ENCODE results near the gene AKAP10.

The AKAP10 gene

GRCh38 chr17:19945009-19945626 lies 32.5 kb downstream of the AKAP10 start:
- H3K36me3 ChIP-seq (ENCODE audit: control insufficient read depth, insufficient read depth, low read length), result peaks cover 21% of the 10 kb centered on the region
- WGBS, 2 experiments, result 87 to 88% methylated on average over 1 to 2 of the region's 2 CpGs
- no peak overlapping the region for H3K27ac ChIP-seq (ENCODE audit: insufficient read depth, low read depth, low read length, poor library complexity, severe bottlenecking)
- H3K4me3 ChIP-seq (ENCODE audit: insufficient read depth, low read depth, low read length), result no peak overlapping the region
- H3K9me3 ChIP-seq (ENCODE audit: control insufficient read depth, low read length), result no peaks in the 10 kb centered on the region
- H3K27me3 ChIP-seq (ENCODE audit: control insufficient read depth, insufficient read depth, low read length, poor library complexity, severe bottlenecking), result no peaks in the 10 kb centered on the region
- H3K4me1 ChIP-seq (ENCODE audit: control insufficient read depth, insufficient read depth, low read length), result peaks cover 9% of the 10 kb centered on the region

- Histone ChIP-seq H3K27me3 (ENCODE audit: control insufficient read depth, insufficient read depth, low read length, poor library complexity, severe bottlenecking) (no peaks in the 10 kb centered on the region), H3K9me3 (ENCODE audit: control insufficient read depth, low read length) (no peaks in the 10 kb centered on the region), H3K27ac (ENCODE audit: insufficient read depth, low read depth, low read length, poor library complexity, severe bottlenecking) (no peak overlapping the region), H3K4me3 (ENCODE audit: insufficient read depth, low read depth, low read length) (no peak overlapping the region), H3K4me1 (ENCODE audit: control insufficient read depth, insufficient read depth, low read length) (peaks cover 4% of the 10 kb centered on the region), H3K36me3 (ENCODE audit: control insufficient read depth, insufficient read depth, low read length) (peaks cover 33% of the 10 kb centered on the region)
Observed at GRCh38 chr17:19943599-19943998, 34.0 kb downstream of the AKAP10 start.

- 85 to 88% methylated on average over 5 of the region's 5 CpGs for WGBS, 2 experiments
- Histone ChIP-seq H3K27me3 (ENCODE audit: control insufficient read depth, insufficient read depth, low read length, poor library complexity, severe bottlenecking) (no peaks in the 10 kb centered on the region), H3K9me3 (ENCODE audit: control insufficient read depth, low read length) (no peaks in the 10 kb centered on the region), H3K4me3 (ENCODE audit: insufficient read depth, low read depth, low read length) (no peak overlapping the region), H3K27ac (ENCODE audit: insufficient read depth, low read depth, low read length, poor library complexity, severe bottlenecking) (no peak overlapping the region), H3K36me3 (ENCODE audit: control insufficient read depth, insufficient read depth, low read length) (peaks cover 33% of the 10 kb centered on the region), H3K4me1 (ENCODE audit: control insufficient read depth, insufficient read depth, low read length) (peaks cover under 1% of the 10 kb centered on the region)
Observed at GRCh38 chr17:19943026-19943425, 34.6 kb downstream of the AKAP10 start.

GRCh38 chr17:19940722-19941464 lies 36.7 kb downstream of the AKAP10 start:
- WGBS, 2 experiments, result 89 to 91% methylated on average over 3 of the region's 4 CpGs

GRCh38 chr17:19939993-19940721 lies 37.5 kb downstream of the AKAP10 start:
- Histone ChIP-seq H3K27ac (ENCODE audit: insufficient read depth, low read depth, low read length, poor library complexity, severe bottlenecking) (no peak overlapping the region), H3K36me3 (ENCODE audit: control insufficient read depth, insufficient read depth, low read length) (peaks cover 30% of the 10 kb centered on the region), H3K4me1 (ENCODE audit: control insufficient read depth, insufficient read depth, low read length) (no peaks in the 10 kb centered on the region), H3K27me3 (ENCODE audit: control insufficient read depth, insufficient read depth, low read length, poor library complexity, severe bottlenecking) (no peaks in the 10 kb centered on the region), H3K9me3 (ENCODE audit: control insufficient read depth, low read length) (no peaks in the 10 kb centered on the region), H3K4me3 (ENCODE audit: insufficient read depth, low read depth, low read length) (no peak overlapping the region)
- WGBS, 2 experiments, result 86% methylated on average over 1 of the region's 2 CpGs; no CpG with 5 or more reads in 1 of the 2 experiments

More at GRCh38 chr17:19940722-19941464, 36.7 kb downstream of the AKAP10 start:
- H3K27me3 ChIP-seq (ENCODE audit: control insufficient read depth, insufficient read depth, low read length, poor library complexity, severe bottlenecking), result no peaks in the 10 kb centered on the region
- H3K4me3 ChIP-seq (ENCODE audit: insufficient read depth, low read depth, low read length), result no peak overlapping the region
- H3K4me1 ChIP-seq (ENCODE audit: control insufficient read depth, insufficient read depth, low read length), result no peaks in the 10 kb centered on the region
- peaks cover 29% of the 10 kb centered on the region for H3K36me3 ChIP-seq (ENCODE audit: control insufficient read depth, insufficient read depth, low read length)
- H3K27ac ChIP-seq (ENCODE audit: insufficient read depth, low read depth, low read length, poor library complexity, severe bottlenecking), result no peak overlapping the region
- H3K9me3 ChIP-seq (ENCODE audit: control insufficient read depth, low read length), result no peaks in the 10 kb centered on the region

GRCh38 chr17:19938736-19939135 lies 38.9 kb downstream of the AKAP10 start:
- Histone ChIP-seq H3K27ac (ENCODE audit: insufficient read depth, low read depth, low read length, poor library complexity, severe bottlenecking) (no peak overlapping the region), H3K4me3 (ENCODE audit: insufficient read depth, low read depth, low read length) (no peak overlapping the region), H3K9me3 (ENCODE audit: control insufficient read depth, low read length) (no peaks in the 10 kb centered on the region), H3K4me1 (ENCODE audit: control insufficient read depth, insufficient read depth, low read length) (no peaks in the 10 kb centered on the region), H3K27me3 (ENCODE audit: control insufficient read depth, insufficient read depth, low read length, poor library complexity, severe bottlenecking) (no peaks in the 10 kb centered on the region), H3K36me3 (ENCODE audit: control insufficient read depth, insufficient read depth, low read length) (peaks cover 35% of the 10 kb centered on the region)
- WGBS, 2 experiments, result 95 to 96% methylated on average over 10 of the region's 10 CpGs

GRCh38 chr17:19937522-19937921 lies 40.1 kb downstream of the AKAP10 start:
- H3K4me1 ChIP-seq (ENCODE audit: control insufficient read depth, insufficient read depth, low read length), result no peaks in the 10 kb centered on the region
- WGBS, 2 experiments, result 95 to 96% methylated on average over 2 of the region's 2 CpGs
- H3K27ac ChIP-seq (ENCODE audit: insufficient read depth, low read depth, low read length, poor library complexity, severe bottlenecking), result no peak overlapping the region
- H3K9me3 ChIP-seq (ENCODE audit: control insufficient read depth, low read length), result no peaks in the 10 kb centered on the region
- no peak overlapping the region for H3K4me3 ChIP-seq (ENCODE audit: insufficient read depth, low read depth, low read length)
- H3K36me3 ChIP-seq (ENCODE audit: control insufficient read depth, insufficient read depth, low read length), result peaks cover 35% of the 10 kb centered on the region
- no peaks in the 10 kb centered on the region for H3K27me3 ChIP-seq (ENCODE audit: control insufficient read depth, insufficient read depth, low read length, poor library complexity, severe bottlenecking)

- peaks cover 24% of the 10 kb centered on the region for H3K36me3 ChIP-seq (ENCODE audit: control insufficient read depth, insufficient read depth, low read length)
- no peaks in the 10 kb centered on the region for H3K27me3 ChIP-seq (ENCODE audit: control insufficient read depth, insufficient read depth, low read length, poor library complexity, severe bottlenecking)
- no peak overlapping the region for H3K27ac ChIP-seq (ENCODE audit: insufficient read depth, low read depth, low read length, poor library complexity, severe bottlenecking)
- H3K4me1 ChIP-seq (ENCODE audit: control insufficient read depth, insufficient read depth, low read length), result no peaks in the 10 kb centered on the region
- 100% methylated on average over 1 to 2 of the region's 2 CpGs for WGBS, 2 experiments
- H3K9me3 ChIP-seq (ENCODE audit: control insufficient read depth, low read length), result no peaks in the 10 kb centered on the region
- no peak overlapping the region for H3K4me3 ChIP-seq (ENCODE audit: insufficient read depth, low read depth, low read length)
Observed at GRCh38 chr17:19935169-19935568, 42.5 kb downstream of the AKAP10 start.

- Histone ChIP-seq H3K27ac (ENCODE audit: insufficient read depth, low read depth, low read length, poor library complexity, severe bottlenecking) (no peak overlapping the region), H3K4me1 (ENCODE audit: control insufficient read depth, insufficient read depth, low read length) (no peaks in the 10 kb centered on the region), H3K27me3 (ENCODE audit: control insufficient read depth, insufficient read depth, low read length, poor library complexity, severe bottlenecking) (no peaks in the 10 kb centered on the region), H3K36me3 (ENCODE audit: control insufficient read depth, insufficient read depth, low read length) (peaks cover 12% of the 10 kb centered on the region), H3K4me3 (ENCODE audit: insufficient read depth, low read depth, low read length) (no peak overlapping the region), H3K9me3 (ENCODE audit: control insufficient read depth, low read length) (no peaks in the 10 kb centered on the region)
- WGBS, 2 experiments, result 95 to 100% methylated on average over 3 of the region's 5 CpGs
Observed at GRCh38 chr17:19933628-19934027, 44.0 kb downstream of the AKAP10 start.

- Histone ChIP-seq H3K4me3 (ENCODE audit: insufficient read depth, low read depth, low read length) (no peak overlapping the region), H3K9me3 (ENCODE audit: control insufficient read depth, low read length) (no peaks in the 10 kb centered on the region), H3K4me1 (ENCODE audit: control insufficient read depth, insufficient read depth, low read length) (no peaks in the 10 kb centered on the region), H3K36me3 (ENCODE audit: control insufficient read depth, insufficient read depth, low read length) (peaks cover 12% of the 10 kb centered on the region), H3K27me3 (ENCODE audit: control insufficient read depth, insufficient read depth, low read length, poor library complexity, severe bottlenecking) (no peaks in the 10 kb centered on the region), H3K27ac (ENCODE audit: insufficient read depth, low read depth, low read length, poor library complexity, severe bottlenecking) (no peak overlapping the region)
- WGBS, 2 experiments, result 92 to 93% methylated on average over 5 of the region's 5 CpGs
Observed at GRCh38 chr17:19933221-19933620, 44.4 kb downstream of the AKAP10 start.
